ENCODE results near the gene PADI1. TPM values are rescaled to one million over a fixed set of nuclear protein-coding genes. Genes with fewer than 3 reads are reported as not detected.

PADI1 gene
- total RNA-seq, 4 donors from 2014 or later, result 0.27 to 2.5 (median 2.3) TPM; not detected in 1

DNA sequence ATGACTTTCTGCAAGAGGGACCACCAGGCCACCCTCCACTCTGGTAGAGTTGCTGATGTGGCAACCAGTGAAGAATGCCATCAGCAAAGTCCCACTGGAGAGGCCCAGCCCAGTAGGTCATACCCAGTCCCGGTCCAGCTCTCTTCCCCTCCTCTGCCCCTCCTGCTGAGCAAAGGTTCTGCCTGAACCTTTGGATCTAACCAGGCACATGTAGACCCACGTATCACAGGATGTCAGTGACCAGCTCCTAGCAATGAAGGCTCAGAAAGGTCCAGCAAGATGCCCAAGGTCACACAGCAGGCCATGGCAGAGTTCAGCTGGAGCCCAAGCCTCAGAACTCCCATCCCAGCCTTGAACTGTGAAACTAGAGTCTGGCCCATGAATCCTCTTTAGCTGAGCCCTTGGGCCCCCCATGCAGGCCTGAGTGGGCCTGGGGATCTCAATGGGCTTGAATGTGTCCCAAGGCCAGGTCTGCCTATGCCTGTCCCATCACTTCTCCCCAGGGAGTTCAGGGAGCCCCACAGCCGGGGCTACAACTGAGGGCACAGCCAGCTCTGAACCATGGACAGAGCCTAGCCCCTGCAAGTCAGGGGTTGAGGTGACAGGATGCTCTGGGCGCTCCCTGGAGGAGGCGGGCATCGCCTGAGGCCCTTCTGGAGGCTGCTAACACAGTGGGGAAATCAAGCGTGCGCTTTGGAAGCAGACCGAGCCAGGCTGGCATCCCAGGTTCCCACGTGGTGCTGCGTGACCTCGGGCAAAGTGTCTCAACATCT is 21.4 kb upstream of the PADI1 start:
- H3K27me3 ChIP-seq, result peaks cover 58% of the 10 kb centered on the region
- no peak overlapping the region for H3K4me3 ChIP-seq
- ATAC-seq, result no peak
- 83% methylated on average over 1 of the region's 12 CpGs; no CpG with 5 or more reads in 1 of the 2 donors for WGBS, 2 donors (ENCODE audit: low coverage in 1 of 2)
- H3K4me1 ChIP-seq, result no peaks in the 10 kb centered on the region
- TF ChIP-seq POLR2A (IDR thresholded peaks at IDR 0.05) (no peak), EP300 (IDR thresholded peaks at IDR 0.05) (no peak), POLR2AphosphoS5 (IDR thresholded peaks at IDR 0.05) (no peak)
- TF ChIP-seq, protein P1, sequence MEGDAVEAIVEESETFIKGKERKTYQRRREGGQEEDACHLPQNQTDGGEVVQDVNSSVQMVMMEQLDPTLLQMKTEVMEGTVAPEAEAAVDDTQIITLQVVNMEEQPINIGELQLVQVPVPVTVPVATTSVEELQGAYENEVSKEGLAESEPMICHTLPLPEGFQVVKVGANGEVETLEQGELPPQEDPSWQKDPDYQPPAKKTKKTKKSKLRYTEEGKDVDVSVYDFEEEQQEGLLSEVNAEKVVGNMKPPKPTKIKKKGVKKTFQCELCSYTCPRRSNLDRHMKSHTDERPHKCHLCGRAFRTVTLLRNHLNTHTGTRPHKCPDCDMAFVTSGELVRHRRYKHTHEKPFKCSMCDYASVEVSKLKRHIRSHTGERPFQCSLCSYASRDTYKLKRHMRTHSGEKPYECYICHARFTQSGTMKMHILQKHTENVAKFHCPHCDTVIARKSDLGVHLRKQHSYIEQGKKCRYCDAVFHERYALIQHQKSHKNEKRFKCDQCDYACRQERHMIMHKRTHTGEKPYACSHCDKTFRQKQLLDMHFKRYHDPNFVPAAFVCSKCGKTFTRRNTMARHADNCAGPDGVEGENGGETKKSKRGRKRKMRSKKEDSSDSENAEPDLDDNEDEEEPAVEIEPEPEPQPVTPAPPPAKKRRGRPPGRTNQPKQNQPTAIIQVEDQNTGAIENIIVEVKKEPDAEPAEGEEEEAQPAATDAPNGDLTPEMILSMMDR (IDR thresholded peaks at IDR 0.05), result no peak
- H3K9me3 ChIP-seq, result peaks cover 0 to 5% (median 0%) of the 10 kb centered on the region in 3 donors
- H3K27ac ChIP-seq, result no peak overlapping the region
- no peaks in the 10 kb centered on the region for H3K36me3 ChIP-seq

DNA sequence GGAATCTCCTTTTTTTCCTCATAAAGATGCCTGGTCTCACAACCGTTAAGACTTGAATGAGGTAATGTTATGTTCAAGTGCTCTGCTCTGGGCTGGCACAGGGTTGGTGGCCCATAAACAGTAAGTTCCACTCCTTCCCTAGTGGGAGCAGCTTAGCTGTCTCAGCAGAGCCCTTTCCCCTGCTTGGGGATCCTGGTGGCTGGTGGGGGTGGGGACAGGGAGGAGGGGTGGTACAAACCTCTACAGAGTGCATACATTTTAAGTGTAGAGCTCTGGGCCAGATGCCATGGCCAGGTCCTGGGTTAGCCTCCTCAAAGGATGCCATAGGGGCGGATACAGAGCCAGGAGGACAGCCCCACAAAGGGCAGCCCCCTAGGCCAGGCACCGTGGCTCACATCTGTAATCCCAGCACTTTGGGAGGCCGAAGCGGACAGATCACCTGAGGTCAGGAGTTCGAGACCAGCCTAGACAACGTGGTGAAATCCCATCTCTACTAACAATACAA is 20.7 kb upstream of the PADI1 start:
- Histone ChIP-seq H3K4me3 (no peak overlapping the region), H3K27me3 (peaks cover 58% of the 10 kb centered on the region), H3K4me1 (no peaks in the 10 kb centered on the region), H3K9me3 (peaks cover 0 to 11% (median 0%) of the 10 kb centered on the region in 3 donors), H3K36me3 (no peaks in the 10 kb centered on the region), H3K27ac (no peak overlapping the region)
- whole genome bisulfite sequencing, 2 donors (ENCODE audit: low coverage in 1 of 2), result 0% methylated on average over 1 of the region's 7 CpGs; no CpG with 5 or more reads in 1 of the 2 donors
- TF ChIP-seq POLR2AphosphoS5 (IDR thresholded peaks at IDR 0.05) (no peak), POLR2A (IDR thresholded peaks at IDR 0.05) (no peak)
- TF ChIP-seq, protein P1 (IDR thresholded peaks at IDR 0.05), result no peak
- ATAC-seq, result no peak

DNA sequence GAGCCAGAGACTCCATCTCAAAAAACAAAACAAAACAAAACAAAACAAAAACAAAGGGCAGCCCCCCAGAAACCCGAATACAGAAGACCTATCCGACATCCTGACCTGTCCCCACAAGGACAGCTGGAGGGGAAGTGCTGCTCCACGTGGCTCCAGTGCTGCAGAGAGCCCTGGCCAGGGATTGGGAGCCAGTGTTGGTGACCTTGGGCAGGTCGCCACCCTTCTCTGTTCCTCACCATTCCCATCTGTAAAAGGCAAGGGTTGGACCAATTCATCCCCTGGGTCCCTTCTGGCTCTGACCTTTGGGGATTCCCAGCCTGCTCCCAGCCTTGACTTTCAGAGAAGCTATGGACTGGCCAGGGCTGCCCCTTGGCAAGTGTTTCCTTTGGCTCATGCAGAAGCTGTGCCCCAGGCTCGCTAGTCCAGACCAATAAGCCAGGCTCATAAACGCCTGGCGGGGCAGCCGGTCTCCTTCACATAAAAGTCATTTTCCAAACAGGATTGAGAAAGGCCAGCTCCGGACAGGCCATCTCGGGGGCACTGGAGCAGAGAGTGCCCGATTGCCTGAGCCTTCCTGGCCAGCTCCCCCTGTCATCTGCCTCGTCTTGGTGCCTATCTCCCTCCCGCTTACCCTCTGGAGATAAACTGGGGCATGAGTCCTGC is 20.0 kb upstream of the PADI1 start:
- WGBS, 2 donors (ENCODE audit: low coverage in 1 of 2), result 63 to 100% methylated on average over 1 to 7 of the region's 13 CpGs
- peaks cover 56% of the 10 kb centered on the region for H3K27me3 ChIP-seq
- no peak overlapping the region for H3K27ac ChIP-seq
- no peak for TF ChIP-seq EP300 (IDR thresholded peaks at IDR 0.05)
- no peak for TF ChIP-seq POLR2AphosphoS5 (IDR thresholded peaks at IDR 0.05)
- TF ChIP-seq POLR2A (IDR thresholded peaks at IDR 0.05), result no peak
- TF ChIP-seq, protein P1 (IDR thresholded peaks at IDR 0.05), result no peak
- H3K36me3 ChIP-seq, result no peaks in the 10 kb centered on the region
- ATAC-seq, result no peak
- H3K4me3 ChIP-seq, result no peak overlapping the region
- H3K4me1 ChIP-seq, result no peaks in the 10 kb centered on the region
- peaks cover 0 to 12% (median 0%) of the 10 kb centered on the region in 3 donors for H3K9me3 ChIP-seq

DNA sequence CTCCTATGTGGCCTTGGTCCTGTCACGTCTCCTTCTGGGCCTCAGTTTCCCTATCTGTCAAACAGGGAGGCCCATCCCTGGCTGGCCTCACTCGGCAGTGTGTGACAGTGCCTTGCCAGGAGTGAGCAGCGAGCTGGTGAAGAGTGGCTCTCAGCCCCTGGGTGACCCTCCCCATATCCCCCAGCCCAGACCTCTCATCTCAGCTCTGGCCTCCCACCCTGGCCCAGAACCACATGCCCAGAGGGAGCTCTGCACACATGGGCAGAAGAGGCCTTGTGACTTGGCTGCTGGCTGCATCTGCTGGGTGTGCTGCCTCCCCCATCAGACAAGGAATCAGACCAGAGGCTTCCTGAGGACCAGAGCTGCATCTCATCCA is 19.5 kb upstream of the PADI1 start:
- Histone ChIP-seq H3K27ac (no peak overlapping the region), H3K9me3 (peaks cover 0 to 12% (median 0%) of the 10 kb centered on the region in 3 donors), H3K4me1 (no peaks in the 10 kb centered on the region), H3K4me3 (no peak overlapping the region), H3K27me3 (peaks cover 56% of the 10 kb centered on the region), H3K36me3 (no peaks in the 10 kb centered on the region)
- WGBS, 2 donors (ENCODE audit: low coverage in 1 of 2), result 65% methylated on average over 2 of the region's 3 CpGs; no CpG with 5 or more reads in 1 of the 2 donors
- no peak for ATAC-seq
- TF ChIP-seq POLR2A (IDR thresholded peaks at IDR 0.05) (no peak), POLR2AphosphoS5 (IDR thresholded peaks at IDR 0.05) (no peak), EP300 (IDR thresholded peaks at IDR 0.05) (no peak)
- TF ChIP-seq, protein P1 (IDR thresholded peaks at IDR 0.05), result no peak
